Measurements from ENCODE around the gene SMIM27. TPM values are rescaled to one million over a fixed set of nuclear protein-coding genes. Genes with fewer than 3 reads are reported as not detected.
"Not testable (repeated sequence)": the region's sequence is repeated elsewhere in the genome, so short reads cannot be mapped to it uniquely, and the experiment has no call there.

The SMIM27 gene
- total RNA-seq, 1 experiment from 2014 or later: 13.6 TPM

DNA sequence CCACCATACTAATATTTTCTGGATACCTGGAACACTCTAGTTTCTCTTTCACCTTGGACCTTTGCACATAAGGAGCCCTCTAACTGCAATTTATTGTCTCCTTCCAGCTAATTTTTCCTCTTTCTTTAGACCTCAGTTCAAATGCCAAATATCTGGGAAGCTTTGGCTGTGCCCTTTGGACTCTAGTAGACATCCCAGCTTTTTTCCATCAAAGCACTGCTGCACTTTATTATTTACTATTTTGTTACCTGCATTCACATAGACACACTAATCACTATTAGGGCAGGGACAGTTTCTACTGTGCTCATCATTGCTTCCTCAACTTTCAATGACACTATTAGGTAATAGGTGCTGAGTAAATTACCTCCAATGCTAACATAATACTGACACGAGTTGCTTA, 28.2 kb upstream of the SMIM27 start:
- no peak overlapping the region for H3K4me3 Mint-ChIP-seq
- no peak for ATAC-seq
- no peak overlapping the region for H3K27ac Mint-ChIP-seq
- DNase-seq (ENCODE audit: low spot score): no peak
- ChIA-PET POLR2A (no interaction called here), CTCF (no interaction called here)
- TF ChIP-seq HMGA2 (CRISPR knock-in tag; IDR thresholded peaks at IDR 0.05) (no peak), NR1H2 (CRISPR knock-in tag; IDR thresholded peaks at IDR 0.05) (no peak), ZNF138 (CRISPR knock-in tag; conservative IDR thresholded peaks at IDR 0.05) (no peak), RORB (CRISPR knock-in tag; IDR thresholded peaks at IDR 0.05) (no peak), OVOL2 (CRISPR knock-in tag; IDR thresholded peaks at IDR 0.05; ENCODE audit: borderline replicate concordance) (no peak), TEAD1 (CRISPR knock-in tag; IDR thresholded peaks at IDR 0.05) (no peak), ATF1 (CRISPR knock-in tag; IDR thresholded peaks at IDR 0.05) (no peak), SMAD3 (CRISPR knock-in tag; IDR thresholded peaks at IDR 0.05; ENCODE audit: borderline replicate concordance) (no peak), ZSCAN18 (CRISPR knock-in tag; IDR thresholded peaks at IDR 0.05) (no peak)
- TF ChIP-seq, protein P1, sequence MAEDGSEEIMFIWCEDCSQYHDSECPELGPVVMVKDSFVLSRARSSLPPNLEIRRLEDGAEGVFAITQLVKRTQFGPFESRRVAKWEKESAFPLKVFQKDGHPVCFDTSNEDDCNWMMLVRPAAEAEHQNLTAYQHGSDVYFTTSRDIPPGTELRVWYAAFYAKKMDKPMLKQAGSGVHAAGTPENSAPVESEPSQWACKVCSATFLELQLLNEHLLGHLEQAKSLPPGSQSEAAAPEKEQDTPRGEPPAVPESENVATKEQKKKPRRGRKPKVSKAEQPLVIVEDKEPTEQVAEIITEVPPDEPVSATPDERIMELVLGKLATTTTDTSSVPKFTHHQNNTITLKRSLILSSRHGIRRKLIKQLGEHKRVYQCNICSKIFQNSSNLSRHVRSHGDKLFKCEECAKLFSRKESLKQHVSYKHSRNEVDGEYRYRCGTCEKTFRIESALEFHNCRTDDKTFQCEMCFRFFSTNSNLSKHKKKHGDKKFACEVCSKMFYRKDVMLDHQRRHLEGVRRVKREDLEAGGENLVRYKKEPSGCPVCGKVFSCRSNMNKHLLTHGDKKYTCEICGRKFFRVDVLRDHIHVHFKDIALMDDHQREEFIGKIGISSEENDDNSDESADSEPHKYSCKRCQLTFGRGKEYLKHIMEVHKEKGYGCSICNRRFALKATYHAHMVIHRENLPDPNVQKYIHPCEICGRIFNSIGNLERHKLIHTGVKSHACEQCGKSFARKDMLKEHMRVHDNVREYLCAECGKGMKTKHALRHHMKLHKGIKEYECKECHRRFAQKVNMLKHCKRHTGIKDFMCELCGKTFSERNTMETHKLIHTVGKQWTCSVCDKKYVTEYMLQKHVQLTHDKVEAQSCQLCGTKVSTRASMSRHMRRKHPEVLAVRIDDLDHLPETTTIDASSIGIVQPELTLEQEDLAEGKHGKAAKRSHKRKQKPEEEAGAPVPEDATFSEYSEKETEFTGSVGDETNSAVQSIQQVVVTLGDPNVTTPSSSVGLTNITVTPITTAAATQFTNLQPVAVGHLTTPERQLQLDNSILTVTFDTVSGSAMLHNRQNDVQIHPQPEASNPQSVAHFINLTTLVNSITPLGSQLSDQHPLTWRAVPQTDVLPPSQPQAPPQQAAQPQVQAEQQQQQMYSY (CRISPR knock-in tag; IDR thresholded peaks at IDR 0.05): no peak
- TF ChIP-seq, protein P2, sequence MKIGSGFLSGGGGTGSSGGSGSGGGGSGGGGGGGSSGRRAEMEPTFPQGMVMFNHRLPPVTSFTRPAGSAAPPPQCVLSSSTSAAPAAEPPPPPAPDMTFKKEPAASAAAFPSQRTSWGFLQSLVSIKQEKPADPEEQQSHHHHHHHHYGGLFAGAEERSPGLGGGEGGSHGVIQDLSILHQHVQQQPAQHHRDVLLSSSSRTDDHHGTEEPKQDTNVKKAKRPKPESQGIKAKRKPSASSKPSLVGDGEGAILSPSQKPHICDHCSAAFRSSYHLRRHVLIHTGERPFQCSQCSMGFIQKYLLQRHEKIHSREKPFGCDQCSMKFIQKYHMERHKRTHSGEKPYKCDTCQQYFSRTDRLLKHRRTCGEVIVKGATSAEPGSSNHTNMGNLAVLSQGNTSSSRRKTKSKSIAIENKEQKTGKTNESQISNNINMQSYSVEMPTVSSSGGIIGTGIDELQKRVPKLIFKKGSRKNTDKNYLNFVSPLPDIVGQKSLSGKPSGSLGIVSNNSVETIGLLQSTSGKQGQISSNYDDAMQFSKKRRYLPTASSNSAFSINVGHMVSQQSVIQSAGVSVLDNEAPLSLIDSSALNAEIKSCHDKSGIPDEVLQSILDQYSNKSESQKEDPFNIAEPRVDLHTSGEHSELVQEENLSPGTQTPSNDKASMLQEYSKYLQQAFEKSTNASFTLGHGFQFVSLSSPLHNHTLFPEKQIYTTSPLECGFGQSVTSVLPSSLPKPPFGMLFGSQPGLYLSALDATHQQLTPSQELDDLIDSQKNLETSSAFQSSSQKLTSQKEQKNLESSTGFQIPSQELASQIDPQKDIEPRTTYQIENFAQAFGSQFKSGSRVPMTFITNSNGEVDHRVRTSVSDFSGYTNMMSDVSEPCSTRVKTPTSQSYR (CRISPR knock-in tag; IDR thresholded peaks at IDR 0.05): no peak
- TF ChIP-seq, protein P3, sequence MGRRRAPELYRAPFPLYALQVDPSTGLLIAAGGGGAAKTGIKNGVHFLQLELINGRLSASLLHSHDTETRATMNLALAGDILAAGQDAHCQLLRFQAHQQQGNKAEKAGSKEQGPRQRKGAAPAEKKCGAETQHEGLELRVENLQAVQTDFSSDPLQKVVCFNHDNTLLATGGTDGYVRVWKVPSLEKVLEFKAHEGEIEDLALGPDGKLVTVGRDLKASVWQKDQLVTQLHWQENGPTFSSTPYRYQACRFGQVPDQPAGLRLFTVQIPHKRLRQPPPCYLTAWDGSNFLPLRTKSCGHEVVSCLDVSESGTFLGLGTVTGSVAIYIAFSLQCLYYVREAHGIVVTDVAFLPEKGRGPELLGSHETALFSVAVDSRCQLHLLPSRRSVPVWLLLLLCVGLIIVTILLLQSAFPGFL (CRISPR knock-in tag; IDR thresholded peaks at IDR 0.05; ENCODE audit: borderline replicate concordance): no peak
- no peaks in the 10 kb centered on the region for H3K27me3 Mint-ChIP-seq (ENCODE audit: low read depth)
- H3K36me3 Mint-ChIP-seq: peaks cover 43% of the 10 kb centered on the region
- H3K4me1 Mint-ChIP-seq: peaks cover 14% of the 10 kb centered on the region
- H3K9me3 Mint-ChIP-seq: peaks cover 31% of the 10 kb centered on the region

GRCh38 chr9:32524558-32524891, 27.6 kb upstream of the SMIM27 start:
- H3K4me1 Mint-ChIP-seq: peaks cover 14% of the 10 kb centered on the region
- not testable (repeated sequence) for ATAC-seq; H3K27ac Mint-ChIP-seq; DNase-seq (ENCODE audit: low spot score); H3K27me3 Mint-ChIP-seq (ENCODE audit: low read depth)
- peaks cover 31% of the 10 kb centered on the region for H3K9me3 Mint-ChIP-seq
- ChIA-PET CTCF (interaction anchor here (2.8 to 3.9 kb wide), 2 partner anchors 25 to 146 kb away, joined by 25 to 94 read pairs; no protein-coding TSS in a partner anchor), POLR2A (interaction anchor here (4.2 kb wide), 1 partner anchor 27 kb away, joined by 36 read pairs; the partner anchor contains the start of genes SMIM27 and TOPORS)
- peak overlapping the region; percentile 82 for H3K4me3 Mint-ChIP-seq
- H3K36me3 Mint-ChIP-seq: peaks cover 40% of the 10 kb centered on the region

Data from WTC11 (cell line).